T-helper 22 cell (primary cell): ENCODE results near the gene CFAP92.
"Not testable (repeated sequence)": the region's sequence is repeated elsewhere in the genome, so short reads cannot be mapped to it uniquely, and the experiment has no call there.

Experiments
- DNase-seq: peaks from one replicate; pipeline ENCODE4 v3.0.0-alpha.2; 2020; ENCODE audit warnings: low read depth

CFAP92 gene

GRCh38 chr3:128940252-128940651 lies 53.6 kb downstream of the CFAP92 start:
- DNase-seq = no peak

- no peak for DNase-seq
These were observed 57.5 kb downstream of the CFAP92 start for GRCh38 chr3:128936341-128936740.

GRCh38 chr3:128935922-128936321 lies 58.0 kb downstream of the CFAP92 start:
- DNase-seq = no peak

GRCh38 chr3:128933922-128934253 lies 60.0 kb downstream of the CFAP92 start:
- no peak for DNase-seq

- no peak for DNase-seq
These were observed 60.5 kb downstream of the CFAP92 start for GRCh38 chr3:128933213-128933921.

GRCh38 chr3:128932516-128933212 lies 61.2 kb downstream of the CFAP92 start:
- DNase-seq = no peak

- no peak for DNase-seq
These were observed 62.8 kb downstream of the CFAP92 start for GRCh38 chr3:128931046-128931445.

GRCh38 chr3:128929364-128929763 lies 64.5 kb downstream of the CFAP92 start:
- DNase-seq = no peak

- DNase-seq = not testable (repeated sequence)
These were observed 69.9 kb downstream of the CFAP92 start for GRCh38 chr3:128923986-128924385.

GRCh38 chr3:128923576-128923975 lies 70.3 kb downstream of the CFAP92 start:
- DNase-seq = no peak

- peak; percentile 14 for DNase-seq
These were observed 70.9 kb downstream of the CFAP92 start for GRCh38 chr3:128922804-128923459.

- DNase-seq = no peak
These were observed 73.9 kb downstream of the CFAP92 start for GRCh38 chr3:128919988-128920387.

GRCh38 chr3:128917291-128917690 lies 76.6 kb downstream of the CFAP92 start:
- no peak for DNase-seq

GRCh38 chr3:128914966-128915645 lies 78.8 kb downstream of the CFAP92 start:
- DNase-seq = no peak

GRCh38 chr3:128911911-128912310 lies 82.0 kb downstream of the CFAP92 start:
- no peak for DNase-seq

- DNase-seq = no peak
These were observed 83.9 kb downstream of the CFAP92 start for GRCh38 chr3:128910006-128910405.

- no peak for DNase-seq
These were observed 84.9 kb downstream of the CFAP92 start for GRCh38 chr3:128908951-128909350.

- no peak for DNase-seq
These were observed 86.0 kb downstream of the CFAP92 start for GRCh38 chr3:128907706-128908445.

- DNase-seq = no peak
These were observed 86.9 kb downstream of the CFAP92 start for GRCh38 chr3:128906804-128907525.

GRCh38 chr3:128906031-128906803 lies 87.7 kb downstream of the CFAP92 start:
- DNase-seq = no peak

- no peak for DNase-seq
These were observed 90.4 kb downstream of the CFAP92 start for GRCh38 chr3:128903501-128903900.
